Prostate gland (tissue), 2 donors: Measurements from ENCODE around the gene SEC61A1. TPM values are rescaled to one million over a fixed set of nuclear protein-coding genes. Genes with fewer than 3 reads are reported as not detected.

Source experiments
- DNase-seq: peaks from one replicate; pipeline ENCODE4 v3.0.0-alpha.2; 2019; ENCODE audit warnings: low spot score
- H3K27ac ChIP-seq, 2 donors: fragments of 200-600 bp; sonication (generic); 2 replicates each; pipeline ENCODE4 v1.5.1; 2017 to 2019
- H3K27me3 ChIP-seq: fragments of 200-600 bp; sonication (generic); replicated peaks from 2 replicates; pipeline ENCODE4 v1.5.1; 2019; ENCODE audit not compliant: insufficient read depth
- H3K36me3 ChIP-seq, 2 donors: fragments of 200-600 bp; sonication (generic); 1 replicate in 1 of 2; 2 replicates in 1 of 2; pipeline versions ENCODE4 v1.5.1 to v1.8.1; 2017 to 2019
- H3K4me1 ChIP-seq: fragments of 200-600 bp; sonication (generic); replicated peaks from 2 replicates; pipeline ENCODE4 v1.5.1; 2019
- H3K4me3 ChIP-seq, 2 donors: fragments of 200-600 bp; sonication (generic); 2 replicates each; pipeline ENCODE4 v1.5.1; 2017 to 2019
- H3K9me3 ChIP-seq: fragments of 200-600 bp; sonication (generic); 2 replicates; pipeline ENCODE4 v1.5.1; 2017
- CTCF ChIP-seq, 4 experiments: fragments of 200-600 bp in 2 of 4; fragments of 450-650 bp in 2 of 4; sonication (generic) in 2 of 4; IDR thresholded peaks; 1 replicate in 3 of 4; 2 replicates in 1 of 4; pipeline ENCODE4 v1.5.1; 2016 to 2019; ENCODE audit warnings: antibody characterized with exemption in 4 of 4, mild to moderate bottlenecking in 2 of 4, moderate library complexity in 2 of 4
- POLR2A ChIP-seq: fragments of 450-650 bp; IDR thresholded peaks from one replicate; pipeline ENCODE4 v1.6.1; 2016; ENCODE audit warnings: antibody characterized with exemption, mild to moderate bottlenecking
- POLR2AphosphoS5 ChIP-seq: sonication (generic); formaldehyde crosslinking; IDR thresholded peaks from one replicate; pipeline ENCODE4 v1.6.1; 2017; ENCODE audit warnings: antibody characterized with exemption
- whole genome bisulfite sequencing: methylation state at CpG from one replicate; pipeline ENCODE4 v1.1.5; 2018; 5-methylcytosine and 5-hydroxymethylcytosine counted together
- intact Hi-C: fragments of 100-400 bp; cut with DNase I; formaldehyde crosslinking; loops from one replicate; pipeline ENCODE4 v1.14.2; 2022
- small RNA-seq, 2 donors: library from RNA; depleted of rRNA; stranded (forward); fragments of <200 nt; gene quantifications; one replicate each; pipeline ENCODE3, GENCODE V24; 2016
- total RNA-seq, 2 donors: library from RNA; depleted of rRNA; stranded (reverse); fragments of >200 nt; gene quantifications; one replicate each; pipeline ENCODE4 v1.1.0, GENCODE V29; 2016

The SEC61A1 gene
- total RNA-seq, 2 donors from 2014 or later, result 166 to 195 TPM

GRCh38 chr3:128107834-128108233 is 55.6 kb downstream of the SEC61A1 start:
- TF ChIP-seq POLR2A (no peak), POLR2AphosphoS5 (no peak), CTCF (IDR thresholded peaks at IDR 0.05) (no peak)
- Histone ChIP-seq H3K9me3 (no peaks in the 10 kb centered on the region), H3K36me3 (no peaks in the 10 kb centered on the region), H3K27me3 (no peaks in the 10 kb centered on the region), H3K4me3 (no peak overlapping the region), H3K4me1 (no peaks in the 10 kb centered on the region), H3K27ac (no peak overlapping the region)
- intact Hi-C loops, result no loop called here
- DNase-seq, result no peak
- 47% methylated on average over 8 of the region's 8 CpGs for WGBS

GRCh38 chr3:128111147-128111546 is 58.9 kb downstream of the SEC61A1 start:
- Histone ChIP-seq H3K9me3 (no peaks in the 10 kb centered on the region), H3K27me3 (no peaks in the 10 kb centered on the region), H3K36me3 (no peaks in the 10 kb centered on the region), H3K27ac (no peak overlapping the region), H3K4me3 (no peak overlapping the region), H3K4me1 (no peaks in the 10 kb centered on the region)
- WGBS, result 97% methylated on average over 5 of the region's 5 CpGs
- TF ChIP-seq POLR2A, result no peak
- TF ChIP-seq POLR2AphosphoS5, result no peak
- no peak for TF ChIP-seq CTCF (IDR thresholded peaks at IDR 0.05)
- intact Hi-C loops, result no loop called here
- no peak for DNase-seq

GRCh38 chr3:128112357-128112968 is 60.2 kb downstream of the SEC61A1 start:
- whole genome bisulfite sequencing, result 77% methylated on average over 7 of the region's 7 CpGs
- TF ChIP-seq POLR2AphosphoS5, result no peak
- TF ChIP-seq POLR2A, result no peak
- peak in 1 of 4 experiments; percentile 9 for TF ChIP-seq CTCF (IDR thresholded peaks at IDR 0.05)
- H3K36me3 ChIP-seq, result no peaks in the 10 kb centered on the region

GRCh38 chr3:128113817-128114794 is 61.9 kb downstream of the SEC61A1 start:
- TF ChIP-seq CTCF (IDR thresholded peaks at IDR 0.05) (no peak), POLR2AphosphoS5 (no peak), POLR2A (no peak)
- intact Hi-C loops, result no loop called here
- Histone ChIP-seq H3K36me3 (no peaks in the 10 kb centered on the region), H3K27me3 (no peaks in the 10 kb centered on the region), H3K4me3 (no peak overlapping the region), H3K27ac (no peak overlapping the region), H3K9me3 (no peaks in the 10 kb centered on the region), H3K4me1 (no peaks in the 10 kb centered on the region)
- 82% methylated on average over 9 of the region's 9 CpGs for WGBS
- DNase-seq, result no peak

More at GRCh38 chr3:128112357-128112968, 60.2 kb downstream of the SEC61A1 start:
- no peak for DNase-seq
- no peaks in the 10 kb centered on the region for H3K27me3 ChIP-seq
- H3K4me3 ChIP-seq, result no peak overlapping the region
- H3K9me3 ChIP-seq, result no peaks in the 10 kb centered on the region
- intact Hi-C loops, result no loop called here
- no peak overlapping the region for H3K27ac ChIP-seq
- no peaks in the 10 kb centered on the region for H3K4me1 ChIP-seq

Small RNA genes lying within 50 kb of the gene (small RNA-seq; reads per million reads assigned to genes)
- 0 to 0.09 reads per million in 2 donors for gene RNU2-37P

Other genes with a start within 250 kb of the SEC61A1 start
- gene MGLL, start 229.9 kb upstream of the SEC61A1 start, total RNA-seq, result 10 to 100 TPM; 20.0 to 31.8 TPM
- gene KBTBD12, start 137.2 kb upstream of the SEC61A1 start, total RNA-seq, result 1 to 10 TPM in 1 of 2 donors, not detected in 1; 1.2 TPM
- gene RUVBL1, start 71.4 kb downstream of the SEC61A1 start, total RNA-seq, result 10 to 100 TPM; 24.0 to 28.1 TPM
- 10 to 100 TPM; 24.7 to 26.1 TPM for gene EEFSEC, start 101.0 kb downstream of the SEC61A1 start, total RNA-seq